Measurements from ENCODE around the gene SPX.

GRCh38 chr12:21580748-21581516, 54.8 kb downstream of the SPX start:
- TF ChIP-seq CTCF (IDR thresholded peaks at IDR 0.05) (no peak), EZH2phosphoT487 (IDR thresholded peaks at IDR 0.05) (no peak)

Measured in neural progenitor cell (in vitro differentiated cells).